ENCODE data around the gene PSMB2. TPM values are rescaled to one million over a fixed set of nuclear protein-coding genes. Genes with fewer than 3 reads are reported as not detected.

The PSMB2 gene
- total RNA-seq, 4 donors from 2014 or later: 34.8 to 53.9 (median 52.5) TPM

GRCh38 chr1:35559317-35559944 lies 81.9 kb downstream of the PSMB2 start:
- DNase-seq (ENCODE audit: low spot score in 2 of 2): peak in 1 of 2 donors; percentile 67
- Histone ChIP-seq H3K4me1 (peaks cover 69% of the 10 kb centered on the region), H3K27me3 (no peaks in the 10 kb centered on the region), H3K9me3 (no peaks in the 10 kb centered on the region), H3K36me3 (peaks cover 22% of the 10 kb centered on the region), H3K27ac (no peak overlapping the region), H3K4me3 (no peak overlapping the region)
- TF ChIP-seq POLR2AphosphoS5 (IDR thresholded peaks at IDR 0.05): no peak
- no peak for TF ChIP-seq POLR2A (IDR thresholded peaks at IDR 0.05)
- 74% methylated on average over 7 of the region's 7 CpGs for WGBS

GRCh38 chr1:35558374-35559316 lies 82.7 kb downstream of the PSMB2 start:
- peaks cover 18% of the 10 kb centered on the region for H3K36me3 ChIP-seq
- no peaks in the 10 kb centered on the region for H3K9me3 ChIP-seq
- peak in 1 of 2 donors; percentile 78 for DNase-seq (ENCODE audit: low spot score in 2 of 2)
- peaks cover 70% of the 10 kb centered on the region for H3K4me1 ChIP-seq
- WGBS: 33% methylated on average over 18 of the region's 26 CpGs
- TF ChIP-seq POLR2AphosphoS5 (IDR thresholded peaks at IDR 0.05) (no peak), CTCF (IDR thresholded peaks at IDR 0.05) (no peak), EP300 (IDR thresholded peaks at IDR 0.05) (no peak), POLR2A (IDR thresholded peaks at IDR 0.05) (no peak)
- H3K4me3 ChIP-seq: peak overlapping the region; percentile 76
- H3K27ac ChIP-seq: peak overlapping the region; percentile 91
- no peaks in the 10 kb centered on the region for H3K27me3 ChIP-seq

GRCh38 chr1:35557611-35558373 lies 83.5 kb downstream of the PSMB2 start, which contains the start of gene NCDN:
Gene NCDN (plus strand): TSS chr1:35557799. CDS start chr1:35558191, 392 bp downstream.
- peak; percentile 99 for DNase-seq (ENCODE audit: low spot score in 2 of 2)
- H3K27me3 ChIP-seq: no peaks in the 10 kb centered on the region
- no peaks in the 10 kb centered on the region for H3K9me3 ChIP-seq
- peak in 1 of 3 donors; percentile 49 for TF ChIP-seq POLR2AphosphoS5 (IDR thresholded peaks at IDR 0.05)
- no peak for TF ChIP-seq EP300 (IDR thresholded peaks at IDR 0.05)
- peaks cover 13% of the 10 kb centered on the region for H3K36me3 ChIP-seq
- peak within 1 kb of the TSS; percentile 76 for H3K4me3 ChIP-seq
- peaks cover 74% of the 10 kb centered on the region for H3K4me1 ChIP-seq
- peak within 1 kb of the TSS; percentile 91 for H3K27ac ChIP-seq
- under 1% methylated on average over 42 of the region's 58 CpGs for WGBS

GRCh38 chr1:35557118-35557610 lies 84.2 kb downstream of the PSMB2 start, which contains the start of gene KIAA0319L:
Gene KIAA0319L (minus strand): TSS chr1:35557403. CDS start chr1:35554491, 2,912 bp downstream.
- no peaks in the 10 kb centered on the region for H3K27me3 ChIP-seq
- H3K27ac ChIP-seq: peak within 1 kb of the TSS; percentile 91
- 0% methylated on average over 5 of the region's 39 CpGs for WGBS
- peaks cover 13% of the 10 kb centered on the region for H3K36me3 ChIP-seq
- TF ChIP-seq POLR2AphosphoS5 (IDR thresholded peaks at IDR 0.05) (peak in 2 of 3 donors; percentile 32 to 57), POLR2A (IDR thresholded peaks at IDR 0.05) (peak in 1 of 2 donors; percentile 27), EP300 (IDR thresholded peaks at IDR 0.05) (no peak), CTCF (IDR thresholded peaks at IDR 0.05) (no peak)
- H3K4me1 ChIP-seq: peaks cover 74% of the 10 kb centered on the region
- peak within 1 kb of the TSS; percentile 76 for H3K4me3 ChIP-seq
- DNase-seq (ENCODE audit: low spot score in 2 of 2): peak; percentile 83 to 93
- H3K9me3 ChIP-seq: no peaks in the 10 kb centered on the region

- H3K27ac ChIP-seq: peak overlapping the region; percentile 91
- WGBS: 2% methylated on average over 10 of the region's 17 CpGs
- no peak for DNase-seq (ENCODE audit: low spot score in 2 of 2)
- H3K4me3 ChIP-seq: peak overlapping the region; percentile 76
- no peak for TF ChIP-seq CTCF (IDR thresholded peaks at IDR 0.05)
- no peak for TF ChIP-seq POLR2AphosphoS5 (IDR thresholded peaks at IDR 0.05)
- TF ChIP-seq EP300 (IDR thresholded peaks at IDR 0.05): no peak
- no peak for TF ChIP-seq POLR2A (IDR thresholded peaks at IDR 0.05)
- H3K4me1 ChIP-seq: peaks cover 71% of the 10 kb centered on the region
- no peaks in the 10 kb centered on the region for H3K27me3 ChIP-seq
- peaks cover 14% of the 10 kb centered on the region for H3K36me3 ChIP-seq
- H3K9me3 ChIP-seq: no peaks in the 10 kb centered on the region
These were observed 84.7 kb downstream of the PSMB2 start for GRCh38 chr1:35556484-35557117.
